ENCODE results near the gene RNF31. TPM values are rescaled to one million over a fixed set of nuclear protein-coding genes. Genes with fewer than 3 reads are reported as not detected.

RNF31 gene
- 41.4 and 59.8 TPM in 2 replicates for total RNA-seq

DNA sequence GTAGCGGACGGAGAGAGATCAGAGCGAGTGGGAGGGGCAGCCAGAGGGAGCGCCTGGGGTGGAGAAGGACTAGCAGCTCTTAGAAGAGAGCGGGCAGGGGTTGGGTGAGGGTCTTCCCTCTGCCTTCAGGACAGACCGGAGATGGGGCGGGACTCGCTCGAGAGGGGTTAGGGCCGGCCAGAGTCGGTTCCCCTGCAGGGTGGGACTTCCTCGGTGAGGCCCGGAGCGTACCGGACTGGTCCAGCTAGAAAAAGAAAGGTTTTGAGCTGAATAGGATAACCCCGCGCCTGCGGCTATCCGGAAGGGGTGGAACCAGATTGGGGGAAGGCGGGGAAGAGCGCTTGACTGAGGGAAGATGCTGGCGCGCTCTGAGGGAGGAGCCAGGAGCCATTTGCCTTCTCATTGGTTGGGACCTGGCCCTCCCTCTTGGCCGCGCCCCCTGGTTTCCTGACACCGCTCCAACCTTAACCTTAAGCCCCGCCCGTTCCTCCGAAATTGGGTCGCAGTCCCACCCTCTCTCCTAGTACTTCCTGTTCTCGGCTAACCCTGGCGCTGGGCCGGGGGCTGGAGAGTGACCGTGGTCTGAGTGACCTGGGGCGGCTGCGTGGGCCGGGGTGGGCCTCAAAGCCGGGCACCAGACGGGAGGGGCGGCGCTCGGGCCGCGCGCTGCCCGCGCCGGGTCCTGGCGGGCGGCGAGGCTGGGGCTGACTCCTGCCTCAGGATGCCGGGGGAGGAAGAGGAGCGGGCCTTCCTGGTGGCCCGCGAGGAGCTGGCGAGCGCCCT, at the start of gene RNF31:
RNF31 (plus strand) TSS at position 521 of the 783 bp plus-strand sequence; CDS start at position 722, 201 bp downstream.

DNA sequence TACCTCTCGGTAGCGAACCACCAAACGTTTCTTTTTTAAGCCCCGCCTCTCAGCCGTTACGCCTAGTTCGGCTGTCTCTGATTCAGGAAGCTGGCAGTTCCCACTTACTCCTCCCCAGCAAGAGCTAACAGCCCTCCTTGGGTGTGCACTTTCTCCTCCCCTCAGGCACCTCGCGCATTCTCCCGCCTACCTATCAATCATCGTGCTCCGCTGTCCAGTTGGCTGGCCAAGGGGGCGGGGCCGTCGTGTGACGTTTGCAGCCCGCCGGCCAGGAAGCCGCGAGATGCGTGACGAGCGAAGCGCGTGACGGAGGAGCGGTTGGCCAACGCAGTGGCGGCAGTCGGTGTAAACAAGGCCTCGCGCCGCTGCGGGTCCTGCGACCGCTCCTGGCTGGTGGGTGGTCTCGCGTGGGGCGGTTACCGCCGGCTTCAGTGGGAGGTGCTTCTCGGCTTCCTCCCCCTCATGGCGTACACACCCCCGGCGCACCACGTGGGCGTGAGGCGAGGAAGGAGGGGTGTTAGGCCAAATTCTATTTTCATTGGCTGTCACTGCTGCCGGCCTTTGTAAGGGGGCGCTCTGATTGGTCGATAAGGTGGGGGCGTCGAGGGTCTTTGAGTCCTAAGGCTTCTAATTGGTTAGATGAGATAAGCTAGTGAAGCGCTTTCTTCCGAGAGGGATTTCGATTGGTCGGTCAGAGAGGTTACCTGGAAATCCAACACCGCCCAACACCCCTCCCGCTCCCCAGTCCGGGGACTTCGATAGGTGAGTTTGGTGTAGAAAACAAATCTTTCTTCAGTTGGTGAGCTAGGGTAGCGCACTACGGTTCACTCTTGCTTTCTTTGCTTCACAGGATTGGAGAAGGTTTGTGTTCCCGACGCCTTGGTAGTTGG, 32.5 kb upstream of the RNF31 start, which contains the start of the genes DCAF11 and NRL:
DCAF11 (plus strand) TSS at position 246 of the 890 bp plus-strand sequence. CDS start 818 bp downstream, outside the sequence.
NRL (minus strand) TSS at position 418 of the 890 bp plus-strand sequence. CDS start 32,101 bp downstream, outside the sequence.

DNA sequence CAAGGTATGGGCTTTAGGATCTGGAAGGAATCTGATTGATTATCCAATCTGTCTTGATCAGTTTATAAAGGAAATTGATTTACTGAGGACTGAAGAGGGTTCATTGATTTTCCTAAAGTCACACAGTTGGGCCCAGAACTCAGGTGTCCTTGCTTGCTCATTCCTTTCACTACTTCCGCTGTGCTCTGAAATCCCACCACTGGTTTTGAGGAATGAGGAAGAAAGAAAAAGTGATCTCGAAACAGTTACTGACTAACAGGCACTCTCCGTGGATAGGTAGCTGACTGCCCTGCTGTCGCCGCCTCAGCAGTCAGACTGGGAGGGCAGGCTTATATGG, 16.9 kb upstream of the RNF31 start, which contains the start of gene FITM1:
FITM1 (plus strand) TSS at position 280 of the 337 bp plus-strand sequence. CDS start 905 bp downstream, outside the sequence.

DNA sequence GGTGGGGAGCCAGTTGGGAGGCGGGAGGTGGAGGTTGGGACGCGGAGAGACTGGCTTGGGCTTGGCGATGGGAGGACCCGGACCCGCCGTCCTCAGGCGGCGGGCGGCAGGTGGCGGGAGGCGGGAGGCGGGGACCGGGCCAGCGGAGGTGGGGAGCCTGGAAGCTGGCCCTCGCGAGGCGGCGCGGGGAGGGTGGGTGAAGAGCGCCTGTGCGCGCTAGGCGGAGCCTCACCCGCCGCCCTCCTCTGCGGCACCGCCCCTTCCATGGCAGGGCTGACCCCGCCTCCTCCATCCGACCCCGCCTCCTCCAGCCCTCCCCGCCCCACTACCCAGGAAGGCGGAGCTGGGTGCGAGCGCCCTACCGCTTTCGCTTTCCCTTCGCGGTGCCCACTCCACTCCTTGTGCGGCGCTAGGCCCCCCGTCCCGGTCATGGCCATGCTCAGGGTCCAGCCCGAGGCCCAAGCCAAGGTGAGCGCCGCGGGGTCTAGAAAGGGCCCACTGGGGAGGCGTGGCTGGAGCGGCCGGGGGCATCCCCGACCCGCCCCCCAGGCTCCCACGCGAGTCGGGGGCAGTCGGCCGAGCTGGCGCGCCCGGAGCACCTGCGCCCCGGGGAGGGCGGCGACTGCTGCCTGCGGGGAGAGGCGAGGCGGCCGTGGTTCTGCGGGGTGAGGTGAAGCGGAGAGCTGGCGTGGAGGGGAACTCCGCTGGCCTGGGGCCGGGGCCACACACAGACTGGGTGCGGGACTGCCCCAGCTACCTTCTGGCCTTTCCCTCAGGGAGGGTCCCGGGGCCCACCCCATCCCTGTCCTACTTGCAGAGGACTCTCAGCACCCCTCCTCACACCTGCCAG, 11.2 kb upstream of the RNF31 start, which contains the start of gene PSME1:
PSME1 (plus strand) TSS at position 361 of the 850 bp plus-strand sequence; CDS start at position 430, 69 bp downstream.

DNA sequence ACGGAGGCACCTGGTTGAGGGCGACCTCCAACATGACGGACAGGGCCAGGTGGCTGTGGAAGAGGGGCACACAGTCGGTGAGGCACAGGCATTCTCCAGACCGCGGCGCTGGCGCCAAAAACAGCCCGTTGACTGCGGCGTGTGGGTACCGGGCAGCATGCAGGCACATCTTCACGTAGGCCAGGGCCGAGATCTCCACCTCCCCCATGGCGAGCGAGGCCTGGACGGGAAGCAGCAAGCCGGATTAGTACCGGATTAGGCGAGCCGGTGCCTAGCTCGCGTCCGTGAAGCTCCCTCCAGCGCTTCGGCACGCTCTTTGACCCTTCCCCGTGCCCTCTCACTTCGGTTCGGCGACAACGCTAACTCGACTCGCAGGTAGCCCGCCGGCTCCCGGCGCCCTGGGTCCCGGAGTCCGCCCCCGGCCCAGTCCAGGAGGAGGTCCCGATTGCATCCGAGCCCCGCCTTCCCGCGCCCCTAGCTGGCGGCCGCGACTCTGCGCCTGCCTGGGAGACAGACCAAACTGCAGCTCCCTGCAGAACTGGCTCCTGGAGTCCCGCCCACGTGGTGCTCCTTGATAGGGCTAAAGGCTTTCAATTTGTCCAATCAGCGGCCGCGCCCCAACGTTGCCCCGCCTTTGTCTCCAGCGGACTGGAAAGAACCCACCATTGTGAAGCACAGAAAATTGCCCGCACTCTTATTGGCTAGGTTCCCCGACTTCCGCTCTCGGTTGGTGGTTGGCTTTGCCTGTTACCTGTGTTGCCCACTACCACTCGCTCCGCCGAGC, 6.0 kb upstream of the RNF31 start, which contains the start of gene EMC9:
EMC9 (minus strand) TSS at position 495 of the 784 bp plus-strand sequence; CDS start at position 208, 287 bp downstream.

DNA sequence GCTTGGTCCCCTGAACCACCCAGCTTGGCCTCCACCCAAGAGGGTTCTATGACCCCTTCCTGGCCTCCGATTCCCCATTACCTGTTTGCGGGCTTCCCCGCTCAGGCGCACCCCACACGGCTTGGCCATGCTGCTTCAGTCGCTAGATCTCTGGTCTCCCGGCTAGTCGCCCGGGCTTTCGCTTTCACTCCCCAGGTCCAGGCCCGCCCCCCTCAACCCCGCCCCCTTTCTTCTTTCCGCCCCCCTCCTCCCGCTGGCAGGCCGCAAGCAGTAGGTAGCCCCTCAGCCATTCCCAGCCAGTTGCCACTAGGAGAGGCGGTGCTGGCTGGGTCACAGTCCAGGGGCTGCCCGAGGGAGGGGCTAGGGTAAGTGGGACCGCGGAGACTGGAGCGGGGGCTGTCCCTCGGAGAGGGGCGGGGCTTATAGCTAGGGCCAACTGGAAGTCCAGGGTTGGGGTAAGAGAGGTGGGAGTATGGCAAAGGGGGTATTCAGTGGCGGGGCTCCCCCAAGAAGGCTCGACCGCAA, 783 bp upstream of the RNF31 start, which contains the start of gene PSME2:
PSME2 (minus strand) TSS at position 158 of the 525 bp plus-strand sequence; CDS start at position 129, 29 bp downstream.

DNA sequence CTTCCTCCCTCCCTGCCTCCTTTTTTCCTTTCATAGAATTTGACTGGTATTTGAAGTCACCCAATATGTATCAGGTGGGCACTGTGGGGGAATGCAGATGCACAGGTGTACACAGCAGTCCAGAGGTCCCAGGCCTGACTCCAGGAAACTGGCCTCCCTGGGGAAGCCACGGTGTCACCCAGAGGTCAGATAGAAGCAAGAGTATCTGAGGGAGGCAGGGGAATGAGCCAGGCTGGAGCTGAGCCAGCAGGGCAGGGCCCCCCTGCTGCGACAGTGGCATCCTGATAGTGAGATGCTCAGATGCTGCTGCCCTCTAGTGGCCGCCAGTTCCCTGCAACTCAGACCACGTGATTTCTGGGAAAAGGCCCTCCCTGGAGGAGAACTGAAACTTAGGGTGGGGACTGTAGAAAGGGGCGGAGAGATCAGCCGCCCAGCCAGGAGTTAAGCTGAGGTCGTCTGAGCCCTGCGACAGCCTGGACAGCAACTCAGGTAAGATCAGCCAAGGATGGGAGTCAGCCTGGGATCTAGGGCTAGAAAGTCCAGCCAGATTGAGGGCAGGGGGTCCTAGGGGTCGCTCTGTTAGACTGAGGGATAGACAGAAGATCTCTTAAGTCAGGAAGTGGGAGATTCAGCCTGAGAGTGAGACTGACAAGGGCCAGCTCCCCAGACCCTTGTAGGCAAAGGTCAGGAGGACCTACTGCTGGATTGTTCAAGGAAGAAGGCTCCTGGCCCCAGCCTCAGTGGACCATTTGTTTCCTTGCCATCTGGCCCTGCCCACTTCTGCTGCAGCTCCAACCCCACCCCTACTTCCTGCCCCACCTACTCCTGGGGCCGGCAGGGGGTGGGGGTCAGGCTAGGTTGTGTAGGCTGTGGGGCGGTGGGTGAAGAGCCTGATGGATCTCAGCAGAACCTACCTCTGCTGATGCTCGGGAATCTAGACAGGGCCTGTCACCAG, 13.8 kb downstream of the RNF31 start, which contains the start of gene IRF9:
IRF9 (plus strand) TSS at position 416 of the 955 bp plus-strand sequence. CDS start 880 bp downstream, outside the sequence.

DNA sequence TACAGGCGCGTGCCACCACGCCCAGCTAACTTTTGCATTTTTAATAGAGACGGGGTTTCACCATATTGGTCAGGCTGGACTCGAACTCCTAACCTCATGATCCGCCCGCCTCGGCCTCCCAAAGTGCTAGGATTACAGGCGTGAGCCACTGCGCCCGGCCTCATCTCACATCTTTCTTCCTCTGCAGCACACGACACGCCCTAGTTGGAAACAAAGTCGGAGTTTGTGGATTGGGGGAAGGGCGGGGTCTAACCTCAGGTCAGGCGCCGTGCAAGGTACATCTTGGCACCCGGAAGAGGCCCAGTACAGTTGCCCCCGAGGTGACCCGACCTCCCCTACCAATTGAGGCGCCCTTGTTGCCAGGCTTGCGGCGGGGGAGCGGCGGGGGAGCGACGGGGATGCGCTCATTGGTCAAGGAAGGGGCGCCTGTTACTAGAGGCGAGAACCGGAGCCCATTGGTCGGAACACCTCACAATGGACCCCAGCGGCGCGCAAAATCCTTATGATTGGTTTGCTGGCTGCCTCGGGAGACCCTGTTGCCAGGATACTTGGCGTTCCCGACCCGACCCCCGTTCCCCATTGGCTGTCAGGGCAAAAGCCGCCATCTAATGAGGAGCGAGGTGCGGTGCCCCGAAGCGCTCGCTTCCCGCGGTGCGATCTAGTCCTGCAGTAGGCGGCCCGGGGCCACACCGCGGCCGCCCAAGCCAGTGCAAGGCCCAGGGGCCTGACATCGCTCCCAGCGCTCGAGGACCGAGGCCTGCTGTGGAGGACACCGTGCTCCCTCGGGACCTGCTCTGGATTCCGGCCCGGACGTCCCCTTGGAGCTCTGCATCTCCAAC, 24.3 kb downstream of the RNF31 start, which contains the start of gene REC8:
REC8 (plus strand) TSS at position 659 of the 839 bp plus-strand sequence. CDS start 473 bp downstream, outside the sequence.

DNA sequence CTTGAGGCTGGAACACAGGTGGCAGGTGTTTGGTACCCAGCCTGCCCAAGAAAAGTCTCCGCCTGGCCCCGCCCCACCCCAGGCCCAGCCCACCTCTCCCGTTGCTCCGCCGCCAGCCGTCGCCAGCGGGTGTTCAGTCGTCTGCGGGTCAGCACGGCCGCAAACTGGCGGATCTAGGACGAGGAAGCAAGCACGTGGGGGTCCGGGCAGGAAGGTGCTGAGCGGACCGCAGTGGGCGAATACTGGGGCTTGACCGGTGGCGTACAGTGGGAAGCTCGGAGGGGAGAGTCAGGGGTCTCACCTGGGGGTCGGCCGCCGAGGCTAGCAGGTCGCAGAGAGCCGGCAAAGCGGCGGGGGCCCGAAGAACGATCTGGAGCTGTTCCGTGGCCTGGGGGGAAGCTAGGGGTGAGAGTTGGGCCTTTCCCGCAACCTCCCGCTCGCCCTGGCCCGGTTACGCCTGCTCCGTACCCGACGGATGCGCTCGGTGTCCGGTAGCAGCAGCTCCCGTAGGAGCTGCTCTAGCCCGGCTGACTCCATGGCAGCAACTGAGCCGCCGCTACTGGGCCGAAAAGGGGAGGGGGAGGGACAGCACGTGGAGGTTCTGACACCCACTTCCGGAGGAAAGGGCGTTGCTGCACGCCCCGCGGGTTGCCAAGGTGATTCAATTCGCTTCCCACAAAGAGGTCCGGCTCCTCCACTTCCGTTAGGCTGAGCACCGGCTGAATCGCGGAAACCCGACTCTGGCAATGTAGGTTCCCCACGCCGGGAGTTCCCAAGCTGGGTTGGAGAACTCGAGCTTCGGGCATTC, 41.2 kb downstream of the RNF31 start, which contains the start of gene IPO4:
IPO4 (minus strand) TSS at position 566 of the 808 bp plus-strand sequence; CDS start at position 537, 29 bp downstream.

DNA sequence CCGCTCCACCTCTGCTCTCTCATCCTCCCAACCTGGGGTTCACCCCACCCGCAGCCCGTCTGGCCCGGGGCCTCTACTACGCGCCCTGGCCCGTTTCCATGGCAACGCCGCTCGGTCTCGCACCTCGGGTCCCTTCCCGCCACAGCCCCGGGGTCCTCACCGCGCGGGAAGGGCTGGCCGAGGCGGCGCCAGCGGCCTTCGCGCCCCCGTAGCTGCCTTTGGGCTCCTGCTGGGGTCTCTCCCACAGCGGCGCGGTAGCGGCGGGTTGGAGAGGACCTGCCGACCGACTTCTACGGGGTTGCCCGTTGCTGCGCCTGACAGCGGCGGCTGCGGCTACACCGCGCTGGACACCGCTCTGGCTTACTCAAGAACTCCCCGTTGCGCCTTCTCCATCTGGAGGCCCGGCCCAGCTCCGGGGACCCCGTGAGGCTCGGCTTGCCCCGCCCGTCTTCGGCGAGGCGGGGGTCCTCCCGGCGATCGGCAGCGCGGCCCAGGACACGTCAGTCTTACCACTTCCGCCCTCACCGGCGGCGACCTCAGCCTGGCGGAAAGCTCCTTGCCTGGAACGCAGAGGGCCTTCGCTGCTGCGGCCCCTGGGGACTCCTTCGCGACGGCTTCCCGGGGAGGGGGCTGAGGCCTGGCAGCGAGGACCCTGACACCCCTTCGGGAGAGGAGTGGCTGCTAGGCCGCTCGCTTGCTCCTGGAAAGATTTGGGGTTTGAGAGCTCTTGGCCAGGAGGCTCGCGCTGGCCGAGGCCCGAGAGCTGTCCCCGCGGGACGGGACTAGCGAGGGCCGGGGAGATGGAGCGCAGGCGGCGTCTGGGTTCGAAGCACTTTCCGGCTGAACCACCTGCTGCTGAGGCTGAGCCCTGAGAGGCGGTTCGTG, 48.1 kb downstream of the RNF31 start, which contains the start of gene TM9SF1:
TM9SF1 (minus strand) TSS at position 256 of the 885 bp plus-strand sequence. CDS start 422 bp downstream, outside the sequence.

Other genes with a start within 250 kb of the RNF31 start
- 54.6 and 64.4 TPM in 2 replicates for gene DHRS4, start 193.7 kb upstream of the RNF31 start, total RNA-seq
- 16.9 and 24.7 TPM in 2 replicates for gene DHRS4L2, start 158.6 kb upstream of the RNF31 start, total RNA-seq
- gene CARMIL3, start 95.5 kb upstream of the RNF31 start, total RNA-seq, result 0.05 TPM in 1 of 2 replicates, not detected in the other
- not detected in 2 replicates for gene CPNE6, start 75.9 kb upstream of the RNF31 start, total RNA-seq
- 7.9 and 24.3 TPM in 2 replicates for gene PCK2, start 53.2 kb upstream of the RNF31 start, total RNA-seq
- gene DCAF11, start 32.7 kb upstream of the RNF31 start, total RNA-seq, result 43.6 and 46.1 TPM in 2 replicates
- gene NRL, start 32.5 kb upstream of the RNF31 start, total RNA-seq, result 0.74 and 1.3 TPM in 2 replicates
- gene FITM1, start 16.8 kb upstream of the RNF31 start, total RNA-seq, result 0.10 TPM in 1 of 2 replicates, not detected in the other
- gene PSME1, start 11.3 kb upstream of the RNF31 start, total RNA-seq, result 311 and 318 TPM in 2 replicates
- 15.7 and 22.2 TPM in 2 replicates for gene EMC9, start 5.9 kb upstream of the RNF31 start, total RNA-seq
- gene PSME2, start 888 bp upstream of the RNF31 start, total RNA-seq, result 179 and 201 TPM in 2 replicates
- 55.8 and 57.5 TPM in 2 replicates for gene IRF9, start 13.8 kb downstream of the RNF31 start, total RNA-seq
- 14.8 and 16.6 TPM in 2 replicates for gene REC8, start 24.6 kb downstream of the RNF31 start, total RNA-seq
- gene IPO4, start 41.3 kb downstream of the RNF31 start, total RNA-seq, result 61.1 and 67.6 TPM in 2 replicates
- gene TM9SF1, start 47.9 kb downstream of the RNF31 start, total RNA-seq, result 52.3 and 57.7 TPM in 2 replicates
- gene TSSK4, start 58.2 kb downstream of the RNF31 start, total RNA-seq, result not detected in 2 replicates
- 44.2 and 49.3 TPM in 2 replicates for gene CHMP4A, start 66.0 kb downstream of the RNF31 start, total RNA-seq
- gene MDP1, start 68.6 kb downstream of the RNF31 start, total RNA-seq, result 15.8 and 15.9 TPM in 2 replicates
- 259 and 294 TPM in 2 replicates for gene NEDD8, start 84.9 kb downstream of the RNF31 start, total RNA-seq
- 66.4 and 67.7 TPM in 2 replicates for gene GMPR2, start 85.4 kb downstream of the RNF31 start, total RNA-seq
- 72.0 and 90.4 TPM in 2 replicates for gene TINF2, start 95.1 kb downstream of the RNF31 start, total RNA-seq
- gene TGM1, start 115.7 kb downstream of the RNF31 start, total RNA-seq, result 0.27 and 2.1 TPM in 2 replicates
- 33.1 and 48.0 TPM in 2 replicates for gene RABGGTA, start 124.1 kb downstream of the RNF31 start, total RNA-seq
- gene DHRS1, start 152.3 kb downstream of the RNF31 start, total RNA-seq, result 25.0 and 29.0 TPM in 2 replicates
- gene NOP9, start 152.4 kb downstream of the RNF31 start, total RNA-seq, result 25.0 and 27.2 TPM in 2 replicates
- 14.5 and 19.0 TPM in 2 replicates for gene CIDEB, start 160.5 kb downstream of the RNF31 start, total RNA-seq
- gene LTB4R2, start 162.6 kb downstream of the RNF31 start, total RNA-seq, result 3.9 and 5.0 TPM in 2 replicates
- 12.9 and 16.3 TPM in 2 replicates for gene LTB4R, start 164.0 kb downstream of the RNF31 start, total RNA-seq
- 21.3 and 26.8 TPM in 2 replicates for gene ADCY4, start 187.6 kb downstream of the RNF31 start, total RNA-seq
- 2.3 and 4.4 TPM in 2 replicates for gene RIPK3, start 192.5 kb downstream of the RNF31 start, total RNA-seq
- 4.1 and 9.0 TPM in 2 replicates for gene NFATC4, start 220.7 kb downstream of the RNF31 start, total RNA-seq

All from mammary microvascular endothelial cell (primary cell).